Duodenal mucosa (tissue), 2 donors: ENCODE measurements around the gene TBATA.

Source experiments
- H3K27ac ChIP-seq: one replicate; pipeline ENCODE4 v1.7.0; 2013; ENCODE audit warnings: low read depth, low read length
- H3K27me3 ChIP-seq, 2 donors: one replicate each; pipeline ENCODE4 v1.7.0; 2013; ENCODE audit warnings: low read length in 2 of 2, control low read depth in 1 of 2; ENCODE audit not compliant: insufficient read depth in 2 of 2, control insufficient read depth in 1 of 2
- H3K36me3 ChIP-seq, 2 donors: one replicate each; pipeline ENCODE4 v1.7.0; 2013; ENCODE audit warnings: low read length in 2 of 2, control low read depth in 1 of 2; ENCODE audit not compliant: insufficient read depth in 2 of 2, control insufficient read depth in 1 of 2
- H3K4me1 ChIP-seq, 2 donors: one replicate each; pipeline ENCODE4 v1.7.0; 2013; ENCODE audit warnings: low read length in 2 of 2, control low read depth in 1 of 2; ENCODE audit not compliant: insufficient read depth in 2 of 2, control insufficient read depth in 1 of 2
- H3K4me3 ChIP-seq, 2 donors: one replicate each; pipeline ENCODE4 v1.7.0; 2013; ENCODE audit warnings: low read length in 2 of 2, low read depth in 1 of 2
- H3K9ac ChIP-seq, 2 donors: one replicate each; pipeline ENCODE4 v1.7.0; 2013; ENCODE audit warnings: low read length in 2 of 2, low read depth in 1 of 2
- H3K9me3 ChIP-seq, 2 donors: one replicate each; pipeline ENCODE4 v1.7.0; 2013; ENCODE audit warnings: low read length in 2 of 2, control low read depth in 1 of 2; ENCODE audit not compliant: control insufficient read depth in 1 of 2

Gene TBATA

DNA sequence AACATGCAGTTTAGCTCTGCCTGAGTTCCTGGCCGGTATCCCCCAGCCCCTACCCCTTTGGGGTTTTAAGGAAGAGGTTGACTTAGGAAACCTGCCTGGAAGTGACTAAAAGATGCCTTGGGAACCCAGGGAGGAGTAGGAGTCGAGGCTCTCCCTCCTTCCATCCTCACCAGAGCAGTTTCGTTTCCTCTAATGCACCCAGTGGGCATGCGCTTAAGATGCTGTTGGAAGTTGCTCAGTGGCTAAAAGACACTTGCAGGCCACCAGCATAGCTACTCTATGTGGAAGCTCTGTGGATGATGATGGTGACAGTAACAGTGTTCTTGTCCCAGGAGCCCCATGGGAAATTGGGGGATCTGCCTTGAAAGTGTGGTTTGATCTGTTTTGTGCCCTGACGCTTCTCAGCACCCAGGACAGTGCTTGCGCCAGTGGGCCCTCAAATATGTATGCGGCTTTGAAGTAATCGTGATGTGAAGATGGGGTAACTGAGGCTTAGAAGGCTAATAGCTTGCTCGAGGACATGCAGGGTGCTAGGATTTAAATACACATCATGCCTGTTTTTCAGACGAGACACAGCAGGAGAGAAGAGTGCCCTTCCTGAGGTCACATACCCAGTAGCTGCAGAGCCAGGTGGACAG, 32.0 kb downstream of the TBATA start:
- Histone ChIP-seq H3K36me3 (no peaks in the 10 kb centered on the region), H3K9ac (no peak overlapping the region), H3K27me3 (no peaks in the 10 kb centered on the region), H3K4me1 (no peaks in the 10 kb centered on the region), H3K27ac (no peak overlapping the region), H3K9me3 (no peaks in the 10 kb centered on the region), H3K4me3 (no peak overlapping the region)

DNA sequence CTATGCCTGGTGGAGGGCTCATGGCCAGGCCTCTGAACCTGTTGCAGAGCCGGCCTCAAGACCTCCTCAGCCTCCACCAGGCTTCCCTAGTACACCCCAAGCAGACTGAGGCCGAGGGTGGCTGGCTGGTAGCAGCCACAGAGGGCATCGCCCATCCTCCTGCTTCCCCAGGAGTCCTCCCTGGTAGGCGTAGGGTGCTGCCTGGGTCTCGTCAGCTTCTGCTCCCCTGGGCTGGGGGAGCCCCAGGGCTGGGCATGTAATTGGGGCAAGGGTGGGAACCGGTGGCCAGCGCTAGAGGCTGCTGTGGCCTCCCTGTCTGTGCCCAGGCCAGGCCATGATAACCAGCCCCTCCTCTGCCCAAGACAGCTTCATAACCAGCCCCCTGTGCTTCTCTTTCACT, 32.6 kb downstream of the TBATA start:
- no peaks in the 10 kb centered on the region for H3K9me3 ChIP-seq
- no peaks in the 10 kb centered on the region for H3K27me3 ChIP-seq
- no peak overlapping the region for H3K9ac ChIP-seq
- no peaks in the 10 kb centered on the region for H3K36me3 ChIP-seq
- H3K27ac ChIP-seq: no peak overlapping the region
- no peaks in the 10 kb centered on the region for H3K4me1 ChIP-seq
- no peak overlapping the region for H3K4me3 ChIP-seq

DNA sequence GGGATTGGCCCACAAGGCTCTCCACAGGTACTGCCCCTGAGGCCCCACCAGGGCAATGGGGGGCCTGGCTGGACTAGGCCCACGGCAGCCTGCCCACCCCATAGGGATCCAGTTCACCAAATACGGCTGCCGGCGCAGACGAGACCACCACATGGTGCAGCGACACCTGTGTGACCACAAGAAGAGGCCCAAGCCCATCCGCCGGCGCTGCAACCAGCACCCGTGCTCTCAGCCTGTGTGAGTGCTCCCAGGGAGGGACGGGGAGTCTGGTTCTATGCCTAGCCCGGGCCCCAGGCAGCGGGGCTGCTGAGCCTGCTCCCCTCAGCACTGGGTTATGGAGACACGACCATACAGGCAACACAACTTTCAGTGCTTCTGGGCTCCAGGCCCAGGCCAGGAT, 33.2 kb downstream of the TBATA start:
- no peak overlapping the region for H3K9ac ChIP-seq
- H3K36me3 ChIP-seq: no peaks in the 10 kb centered on the region
- H3K27me3 ChIP-seq: no peaks in the 10 kb centered on the region
- H3K4me1 ChIP-seq: no peaks in the 10 kb centered on the region
- no peak overlapping the region for H3K4me3 ChIP-seq
- H3K27ac ChIP-seq: no peak overlapping the region
- H3K9me3 ChIP-seq: no peaks in the 10 kb centered on the region

DNA sequence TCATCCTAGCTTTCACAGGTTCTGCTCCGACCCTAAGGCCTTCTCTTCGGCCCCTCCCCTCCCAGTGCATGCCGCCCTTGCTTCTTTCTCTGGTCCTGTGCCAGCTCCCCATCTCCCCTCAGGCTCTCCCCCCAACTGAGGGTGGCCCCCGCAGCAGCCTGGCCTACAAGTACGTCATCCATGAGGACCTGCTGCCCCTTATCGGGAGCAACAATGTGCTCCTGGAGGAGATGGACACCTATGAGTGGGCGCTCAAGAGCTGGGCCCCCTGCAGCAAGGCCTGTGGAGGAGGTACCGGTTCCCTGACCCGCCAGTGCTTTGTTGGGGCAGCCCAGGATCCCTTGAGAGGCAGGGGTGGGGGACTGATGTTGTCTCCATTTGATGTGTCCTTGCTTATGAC, 33.8 kb downstream of the TBATA start:
- H3K9ac ChIP-seq: no peak overlapping the region
- H3K4me3 ChIP-seq: no peak overlapping the region
- H3K4me1 ChIP-seq: no peaks in the 10 kb centered on the region
- H3K36me3 ChIP-seq: no peaks in the 10 kb centered on the region
- H3K9me3 ChIP-seq: no peaks in the 10 kb centered on the region
- H3K27ac ChIP-seq: no peak overlapping the region
- H3K27me3 ChIP-seq: no peaks in the 10 kb centered on the region

DNA sequence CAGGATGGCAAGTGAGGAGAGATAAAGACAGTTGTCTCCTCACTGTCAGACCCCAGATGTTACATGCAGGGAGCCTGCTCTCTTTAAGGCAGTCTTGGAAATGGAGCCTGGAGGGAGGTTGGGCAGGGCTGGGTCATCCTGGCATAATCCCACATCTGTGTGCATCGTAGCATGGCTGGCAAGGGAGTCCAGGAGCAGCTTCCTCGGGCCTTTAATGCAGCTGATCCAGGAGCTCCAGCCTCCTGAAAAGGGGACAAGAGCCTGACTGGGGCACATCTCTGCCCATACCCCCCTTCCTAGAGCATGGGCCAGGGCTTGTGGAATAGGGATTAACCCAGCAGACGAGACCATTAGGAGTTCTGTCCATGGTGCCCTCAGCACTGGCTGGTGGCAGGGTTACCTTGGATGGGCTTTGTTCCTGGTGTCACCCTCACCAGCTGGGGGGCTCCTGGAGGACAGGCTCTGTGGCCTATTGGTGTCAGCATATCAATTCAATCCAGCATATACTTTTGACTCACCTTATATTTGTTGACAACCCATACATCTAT, 34.9 kb downstream of the TBATA start:
- Histone ChIP-seq H3K4me1 (no peaks in the 10 kb centered on the region), H3K27ac (no peak overlapping the region)

DNA sequence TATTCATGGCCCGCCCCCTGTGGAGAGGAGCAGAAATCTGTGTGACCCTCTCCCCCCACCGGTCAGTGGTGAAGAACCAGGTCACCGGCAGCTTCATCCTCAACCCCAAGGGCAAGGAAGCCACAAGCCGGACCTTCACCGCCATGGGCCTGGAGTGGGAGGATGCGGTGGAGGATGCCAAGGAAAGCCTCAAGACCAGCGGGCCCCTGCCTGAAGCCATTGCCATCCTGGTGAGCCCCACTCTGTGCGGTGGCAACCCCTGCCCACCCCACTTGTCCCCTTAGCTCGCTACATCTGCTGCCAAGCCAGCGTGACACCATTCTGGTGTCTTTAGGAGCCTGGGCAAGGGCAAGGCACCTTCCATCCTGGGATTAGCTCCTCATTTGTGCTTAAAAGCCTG, 35.4 kb downstream of the TBATA start:
- Histone ChIP-seq H3K4me3 (no peak overlapping the region), H3K27me3 (no peaks in the 10 kb centered on the region), H3K4me1 (no peaks in the 10 kb centered on the region), H3K27ac (no peak overlapping the region), H3K36me3 (no peaks in the 10 kb centered on the region), H3K9me3 (no peaks in the 10 kb centered on the region), H3K9ac (no peak overlapping the region)

More for the DNA sequence above, 34.9 kb downstream of the TBATA start:
- no peak overlapping the region for H3K4me3 ChIP-seq
- H3K27me3 ChIP-seq: no peaks in the 10 kb centered on the region
- no peaks in the 10 kb centered on the region for H3K9me3 ChIP-seq
- no peak overlapping the region for H3K9ac ChIP-seq
- no peaks in the 10 kb centered on the region for H3K36me3 ChIP-seq

DNA sequence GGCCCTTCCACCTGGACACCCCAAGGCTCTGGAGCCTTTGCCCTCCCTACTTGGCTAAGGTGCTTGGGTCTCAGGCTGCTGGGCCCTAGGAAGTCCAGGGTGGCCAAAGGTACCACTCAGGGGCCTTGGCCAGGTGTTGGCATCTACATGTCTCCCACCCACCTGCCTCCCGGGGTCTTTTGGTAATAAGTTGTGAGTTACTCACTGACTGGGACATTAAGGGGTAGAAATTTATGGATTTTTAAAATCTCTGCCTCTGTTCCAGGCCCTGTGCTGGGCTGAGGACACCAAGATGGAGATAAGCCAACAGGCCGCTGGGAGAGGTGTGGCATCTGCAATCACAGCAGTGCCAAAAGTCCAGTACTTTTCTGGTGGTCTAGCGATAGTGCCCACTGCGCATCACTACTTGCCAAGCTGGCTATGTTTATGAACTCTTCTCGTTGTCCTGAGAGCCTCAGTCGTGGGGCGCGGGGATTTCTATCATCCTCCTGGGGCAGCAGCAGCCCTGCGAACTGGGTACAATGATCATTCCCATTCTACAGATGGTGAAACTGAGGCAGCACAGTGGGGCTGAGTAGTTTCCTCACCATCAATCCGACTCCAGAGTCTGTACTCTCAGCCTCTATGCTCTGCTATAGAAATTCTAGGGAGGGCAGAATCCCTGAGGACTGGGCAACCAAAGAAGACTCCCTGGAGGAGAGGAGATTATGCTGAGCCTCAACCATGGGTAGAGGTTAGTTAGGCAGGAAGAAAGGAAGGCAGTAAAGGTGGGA, 36.2 kb downstream of the TBATA start:
- no peak overlapping the region for H3K9ac ChIP-seq
- no peaks in the 10 kb centered on the region for H3K27me3 ChIP-seq
- no peak overlapping the region for H3K27ac ChIP-seq
- H3K4me1 ChIP-seq: no peaks in the 10 kb centered on the region
- no peak overlapping the region for H3K4me3 ChIP-seq
- no peaks in the 10 kb centered on the region for H3K9me3 ChIP-seq
- H3K36me3 ChIP-seq: no peaks in the 10 kb centered on the region

DNA sequence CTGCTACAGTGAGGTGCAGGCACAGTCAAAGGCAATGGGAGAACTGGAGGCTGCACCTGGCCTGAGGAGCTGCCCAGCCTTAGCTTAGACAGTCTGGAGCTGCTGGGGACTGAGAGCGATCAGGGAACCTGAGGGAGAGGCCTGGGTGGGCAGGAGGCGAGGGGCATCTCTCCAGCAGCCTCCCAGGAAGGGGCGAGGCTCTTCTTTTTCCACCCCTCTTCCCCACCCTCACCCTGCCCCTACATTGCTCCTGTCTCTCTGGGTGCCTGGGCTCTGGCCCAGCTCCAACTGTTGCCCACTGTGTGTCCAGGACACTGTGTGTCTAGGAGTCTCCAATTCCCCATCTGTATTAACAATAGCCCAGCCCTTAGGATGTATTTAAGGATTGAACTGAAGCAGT, 36.9 kb downstream of the TBATA start:
- Histone ChIP-seq H3K27ac (no peak overlapping the region), H3K36me3 (no peaks in the 10 kb centered on the region), H3K4me3 (no peak overlapping the region), H3K4me1 (peaks cover 6% of the 10 kb centered on the region in 2 donors), H3K9me3 (no peaks in the 10 kb centered on the region), H3K27me3 (no peaks in the 10 kb centered on the region), H3K9ac (no peak overlapping the region)

DNA sequence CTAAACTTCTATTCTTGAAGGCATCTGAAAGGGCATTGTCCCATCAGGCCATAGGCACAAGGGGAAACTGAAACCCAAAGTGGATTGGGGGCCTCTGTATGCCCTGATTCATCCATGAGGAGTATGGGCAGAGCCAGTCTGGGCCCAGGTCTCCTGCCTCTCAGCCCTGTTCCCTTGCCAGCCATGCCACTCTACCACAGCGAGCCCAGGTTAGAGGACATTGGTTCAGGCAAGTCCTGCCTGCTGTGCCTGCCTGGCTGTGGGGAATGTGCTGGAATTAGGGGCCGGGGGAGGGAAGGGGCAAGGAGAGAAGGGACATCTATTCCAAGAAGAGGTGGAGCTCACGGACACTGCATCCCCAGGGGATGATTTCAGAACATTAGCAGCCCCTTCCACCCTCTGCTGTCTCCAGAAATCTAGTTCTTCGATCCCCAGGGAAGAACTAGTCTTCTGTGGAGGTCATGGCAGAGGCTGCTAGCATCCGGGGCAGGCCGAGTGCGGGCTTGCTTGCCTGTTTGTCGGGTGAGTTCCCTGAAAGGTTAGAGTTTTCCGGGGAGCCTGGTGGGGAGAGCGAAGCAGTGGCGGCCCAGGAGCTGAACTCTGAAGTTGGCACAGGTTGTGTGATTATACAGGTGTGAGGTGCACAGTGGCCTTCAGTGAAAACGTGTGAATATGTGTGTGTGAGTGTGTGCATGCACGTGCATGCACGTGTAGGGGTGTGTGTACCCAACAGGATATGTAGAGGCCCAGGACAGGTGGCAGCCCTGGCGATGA, 37.8 kb downstream of the TBATA start:
- Histone ChIP-seq H3K36me3 (no peaks in the 10 kb centered on the region), H3K27me3 (no peaks in the 10 kb centered on the region), H3K4me3 (no peak overlapping the region), H3K27ac (no peak overlapping the region), H3K4me1 (peaks cover 15 to 16% of the 10 kb centered on the region in 2 donors), H3K9ac (no peak overlapping the region), H3K9me3 (no peaks in the 10 kb centered on the region)

DNA sequence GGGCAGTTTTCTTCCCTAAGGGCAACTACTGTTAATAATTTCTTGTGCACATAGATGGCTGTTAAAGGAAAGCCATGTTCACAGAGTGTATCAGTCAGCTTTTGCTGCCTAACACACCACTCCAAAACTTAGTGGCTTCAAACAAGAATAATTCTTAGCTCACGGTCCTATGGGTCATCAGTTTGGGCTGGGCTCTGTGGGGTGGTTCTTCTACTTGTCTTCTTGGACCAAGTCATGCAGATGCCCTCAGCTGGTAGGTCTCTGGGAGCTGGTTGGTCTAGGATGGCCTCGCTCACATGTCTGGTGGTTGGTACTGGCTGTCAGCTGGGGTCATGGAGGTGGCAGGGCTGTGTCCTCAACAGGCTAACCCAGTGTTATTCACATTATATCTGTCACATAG, 39.6 kb downstream of the TBATA start:
- Histone ChIP-seq H3K4me1 (peaks cover 22 to 24% of the 10 kb centered on the region in 2 donors), H3K27ac (no peak overlapping the region), H3K4me3 (no peak overlapping the region), H3K36me3 (no peaks in the 10 kb centered on the region), H3K27me3 (no peaks in the 10 kb centered on the region), H3K9me3 (no peaks in the 10 kb centered on the region), H3K9ac (no peak overlapping the region)
